MCF 10A (cell line): ENCODE results near the gene FOXN3. TPM values are rescaled to one million over a fixed set of nuclear protein-coding genes. Genes with fewer than 3 reads are reported as not detected.

ENCODE experiments used
- BruUV-seq: library from RNA; stranded (reverse); fragments of 400-500 nt; replicated peaks from 2 replicates; lab custom pipeline; 2021; lab: Mats Ljungman, UMichigan
- CTCF ChIA-PET: fragments of 300-600 bp; sonication (Branson Sonifier 250); formaldehyde crosslinking; extraction: SDS; loops from one replicate; lab custom pipeline; 2021; ENCODE audit warnings: antibody characterized with exemption, inconsistent platforms; lab: Yijun Ruan, JAX
- POLR2A ChIA-PET: fragments of 300-600, 350-650 bp; sonication (Branson Sonifier 250); formaldehyde crosslinking; extraction: SDS; loops from one replicate; lab custom pipeline; 2020; ENCODE audit warnings: antibody characterized with exemption, inconsistent platforms; lab: Yijun Ruan, JAX
- DNase-seq: peaks from one replicate; pipeline ENCODE4 v3.0.0-alpha.2; 2018; ENCODE audit not compliant: unreplicated experiment
- H3K27ac Mint-ChIP-seq: one replicate; pipeline ENCODE4 v1.8.0; 2022; ENCODE audit warnings: mild to moderate bottlenecking, low read depth, mixed read lengths; ENCODE audit not compliant: unreplicated experiment
- H3K27me3 Mint-ChIP-seq: one replicate; pipeline ENCODE4 v1.8.0; 2022; ENCODE audit warnings: mixed read lengths; ENCODE audit not compliant: insufficient read depth, unreplicated experiment
- H3K36me3 Mint-ChIP-seq: one replicate; pipeline ENCODE4 v1.8.0; 2022; ENCODE audit warnings: mild to moderate bottlenecking, moderate library complexity, mixed read lengths; ENCODE audit not compliant: insufficient read depth, unreplicated experiment
- H3K4me1 Mint-ChIP-seq: one replicate; pipeline ENCODE4 v1.8.0; 2022; ENCODE audit warnings: mixed read lengths; ENCODE audit not compliant: insufficient read depth, unreplicated experiment
- H3K4me3 Mint-ChIP-seq: one replicate; pipeline ENCODE4 v1.8.0; 2022; ENCODE audit warnings: mild to moderate bottlenecking, moderate library complexity, mixed read lengths; ENCODE audit not compliant: unreplicated experiment
- H3K9me3 Mint-ChIP-seq: one replicate; pipeline ENCODE4 v1.8.0; 2022; ENCODE audit warnings: mixed read lengths; ENCODE audit not compliant: unreplicated experiment
- CTCF ChIP-seq: fragments of 200-600 bp; IDR thresholded peaks from one replicate; pipeline ENCODE4 v1.8.0; 2022; ENCODE audit warnings: antibody characterized with exemption, mild to moderate bottlenecking; ENCODE audit not compliant: unreplicated experiment
- intact Hi-C: fragments of 100-400 bp; cut with micrococcal nuclease; formaldehyde crosslinking; loops from 2 replicates; pipeline ENCODE4 v1.14.1; 2022
- total RNA-seq: library from RNA; stranded (reverse); gene quantifications from 2 replicates; pipeline ENCODE4 v1.2.3, GENCODE V29; 2022

Gene FOXN3
- total RNA-seq, 1 experiment from 2014 or later, result 27.1 TPM

- TF ChIP-seq CTCF, result no peak
- no peaks in the 10 kb centered on the region for H3K27me3 Mint-ChIP-seq
- no peaks in the 10 kb centered on the region for H3K9me3 Mint-ChIP-seq
- POLR2A ChIA-PET, result no interaction called here
- H3K4me1 Mint-ChIP-seq, result no peaks in the 10 kb centered on the region
- no peaks in the 10 kb centered on the region for H3K36me3 Mint-ChIP-seq
- CTCF ChIA-PET, result interaction anchor here (0.8 to 1.6 kb wide), 4 partner anchors 12 to 202 kb away, joined by 3 to 4 read pairs (median 4); no protein-coding TSS in a partner anchor
- intact Hi-C loops, result no loop called here
- no TSS peak for BruUV-seq
- no peak overlapping the region for H3K27ac Mint-ChIP-seq
- H3K4me3 Mint-ChIP-seq, result no peak overlapping the region
- DNase-seq, result no peak
Measured at GRCh38 chr14:89241257-89241656, 175.8 kb downstream of the FOXN3 start.

GRCh38 chr14:89240414-89240813, 176.6 kb downstream of the FOXN3 start:
- ChIA-PET POLR2A (no interaction called here), CTCF (interaction anchor here (0.6 to 4.2 kb wide), 4 partner anchors 13 to 214 kb away, joined by 3 to 25 read pairs (median 4); no protein-coding TSS in a partner anchor)
- no peak for DNase-seq
- Mint-ChIP-seq H3K4me1 (no peaks in the 10 kb centered on the region), H3K9me3 (no peaks in the 10 kb centered on the region), H3K27me3 (no peaks in the 10 kb centered on the region), H3K4me3 (no peak overlapping the region), H3K36me3 (no peaks in the 10 kb centered on the region), H3K27ac (no peak overlapping the region)
- intact Hi-C loops, result no loop called here
- TF ChIP-seq CTCF, result no peak
- no TSS peak for BruUV-seq

GRCh38 chr14:89239023-89239422, 178.0 kb downstream of the FOXN3 start:
- TF ChIP-seq CTCF, result no peak
- Mint-ChIP-seq H3K9me3 (no peaks in the 10 kb centered on the region), H3K27me3 (no peaks in the 10 kb centered on the region), H3K4me3 (no peak overlapping the region), H3K36me3 (no peaks in the 10 kb centered on the region), H3K4me1 (no peaks in the 10 kb centered on the region), H3K27ac (no peak overlapping the region)
- POLR2A ChIA-PET, result no interaction called here
- no TSS peak for BruUV-seq
- DNase-seq, result no peak
- intact Hi-C loops, result no loop called here
- CTCF ChIA-PET, result interaction anchor here (0.6 to 4.2 kb wide), 13 partner anchors 8 to 674 kb away, joined by 3 to 25 read pairs (median 3); no protein-coding TSS in a partner anchor

DNA sequence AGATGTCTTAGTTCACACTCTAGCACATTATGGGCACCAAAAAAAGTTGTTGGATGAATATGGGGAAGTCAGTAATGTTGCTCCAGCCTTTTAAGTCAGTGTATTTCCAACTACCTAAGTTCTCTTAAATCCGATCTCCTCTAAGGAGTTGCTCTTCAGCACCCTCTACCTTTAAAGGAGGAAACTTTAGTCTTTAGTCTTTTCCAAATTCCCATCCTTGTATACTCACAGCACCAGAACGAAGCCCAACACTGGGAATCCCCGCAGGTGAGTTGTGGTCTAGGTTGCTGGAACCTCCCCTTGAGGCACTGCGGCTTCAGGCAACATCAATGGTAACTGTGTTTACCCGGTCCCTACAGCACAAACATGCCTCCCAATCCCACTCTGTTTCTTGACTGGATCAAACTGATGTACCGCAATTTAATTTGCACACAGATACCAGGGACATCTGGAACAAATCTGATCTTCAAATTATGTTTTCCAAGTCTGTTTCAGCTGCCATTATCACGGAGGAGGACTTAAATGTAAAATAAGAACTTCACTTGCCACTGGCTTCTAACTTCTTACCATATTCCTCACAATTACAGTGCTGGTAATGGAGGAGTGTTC, 179.0 kb downstream of the FOXN3 start:
- H3K9me3 Mint-ChIP-seq, result no peaks in the 10 kb centered on the region
- no peaks in the 10 kb centered on the region for H3K4me1 Mint-ChIP-seq
- ChIA-PET POLR2A (interaction anchor here (0.5 to 2.4 kb wide), 2 partner anchors 8 to 197 kb away, joined by 3 to 4 read pairs; no protein-coding TSS in a partner anchor), CTCF (interaction anchor here (0.5 to 4.2 kb wide), 12 partner anchors 7 to 677 kb away, joined by 3 to 25 read pairs (median 3); no protein-coding TSS in a partner anchor)
- H3K27ac Mint-ChIP-seq, result no peak overlapping the region
- peak; percentile 33 for TF ChIP-seq CTCF
- BruUV-seq, result no TSS peak
- H3K36me3 Mint-ChIP-seq, result no peaks in the 10 kb centered on the region
- no peak overlapping the region for H3K4me3 Mint-ChIP-seq
- intact Hi-C loops, result loop anchor here (1.0 kb wide), 1 partner anchor 198 kb away; no protein-coding TSS in a partner anchor
- H3K27me3 Mint-ChIP-seq, result no peaks in the 10 kb centered on the region
- DNase-seq, result peak; percentile 24
